Measurements from ENCODE around the gene IQGAP3. TPM values are rescaled to one million over a fixed set of nuclear protein-coding genes. Genes with fewer than 3 reads are reported as not detected.

Gene IQGAP3
- total and polyA plus RNA-seq, 2 of the 4 experiments (the other 2 are of a cell fraction): 12.5 to 13.6 TPM

GRCh38 chr1:156502391-156502893, 69.9 kb downstream of the IQGAP3 start:
- Histone ChIP-seq H2BK5ac (ENCODE audit: low read depth, low read length, poor library complexity, severe bottlenecking) (peak overlapping the region; percentile 100), H3K9me1 (ENCODE audit: insufficient read depth, low read length) (peaks cover 29% of the 10 kb centered on the region), H3K27ac (ENCODE audit: insufficient read depth, low read length) (peak overlapping the region; percentile 92), H4K8ac (ENCODE audit: low read depth in 2 of 2, low read length in 2 of 2) (peak overlapping the region; percentile 90 to 99), H3K56ac (ENCODE audit: extremely low read depth, insufficient read depth, low read length) (peak overlapping the region; percentile 70), H2BK120ac (ENCODE audit: low read depth, low read length) (peak overlapping the region; percentile 100), H3K36me3 (ENCODE audit: control insufficient read depth, insufficient read depth, low read length) (no peaks in the 10 kb centered on the region), H2AK9ac (replicated peaks; ENCODE audit: low read depth, low read length, poor library complexity) (peak overlapping the region; percentile 99), H3K9ac (ENCODE audit: low read depth, low read length) (peak overlapping the region; percentile 13), H4K5ac (ENCODE audit: low read depth, low read length) (peak overlapping the region; percentile 82), H2AFZ (replicated peaks; ENCODE audit: low read length, poor library complexity) (peak overlapping the region; percentile 79), H3K4me1 (ENCODE audit: control insufficient read depth, insufficient read depth, low read length) (peaks cover 37% of the 10 kb centered on the region), H3K4ac (ENCODE audit: low read depth, low read length) (peak overlapping the region; percentile 100), H2BK15ac (ENCODE audit: low read depth, low read length) (peak overlapping the region; percentile 100), H3K23ac (ENCODE audit: low read depth, low read length) (peak overlapping the region; percentile 98), H3K27me3 (ENCODE audit: control insufficient read depth, insufficient read depth, low read length) (no peaks in the 10 kb centered on the region), H3K4me3 (ENCODE audit: insufficient read depth, low read depth, low read length) (no peak overlapping the region), H2AK5ac (ENCODE audit: low read depth, low read length) (peak overlapping the region; percentile 100), H3K14ac (replicated peaks; ENCODE audit: low read depth, low read length) (peak overlapping the region; percentile 97), H3K18ac (ENCODE audit: low read depth, low read length) (peak overlapping the region; percentile 91), H3K4me2 (ENCODE audit: low read depth, low read length) (peak overlapping the region; percentile 28), H2BK20ac (ENCODE audit: low read depth, low read length) (peak overlapping the region; percentile 99), H4K91ac (ENCODE audit: insufficient read depth, low read depth, low read length) (peak overlapping the region; percentile 98), H4K20me1 (ENCODE audit: insufficient read depth, low read length) (peaks cover 30% of the 10 kb centered on the region), H3K79me1 (ENCODE audit: low read depth in 1 of 2, low read length in 2 of 2) (peaks cover 9 to 53% of the 10 kb centered on the region in 2 experiments; a peak in 3 of 4 replicates), H3K9me3 (ENCODE audit: control insufficient read depth, insufficient read depth, low read length) (no peaks in the 10 kb centered on the region)
- TF ChIP-seq MAFK (IDR thresholded peaks at IDR 0.05; ENCODE audit: low read depth, low read length) (no peak), POLR2A (IDR thresholded peaks at IDR 0.05; ENCODE audit: low read depth, low read length) (peak; percentile 79)
- ChIA-PET CTCF (interaction anchor here (2.0 kb wide), 1 partner anchor 117 kb away, joined by 6 read pairs; no protein-coding TSS in a partner anchor), POLR2A (ENCODE audit: unreplicated experiment) (interaction anchor here (0.7 kb wide), 1 partner anchor 68 kb away, joined by 3 read pairs; no protein-coding TSS in a partner anchor)
- intact Hi-C loops (cut with micrococcal nuclease): loop anchor here (10.0 kb wide), 1 partner anchor 222 kb away; the partner anchor contains the start of genes ISG20L2 and METTL25B
- no TSS peak for BruUV-seq (replicated peaks)
- DNase-seq: no peak
- no peak for ATAC-seq (ENCODE audit: low read depth)
- 40% methylated on average over 1 of the region's 1 CpG; no CpG with 5 or more reads in 1 of the 2 experiments for WGBS, 2 experiments (ENCODE audit: extremely low coverage in 2 of 2, insufficient read length in 1 of 2)
- dilution Hi-C loops (cut with HindIII; ENCODE audit: low sequenced_read_pairs, unreplicated experiment): no loop called here
- in situ Hi-C loops (cut with MboI; ENCODE audit: low sequenced_read_pairs): no loop called here
